Upper lobe of left lung (tissue), 4 donors: ENCODE results near the gene ABCD3.

Source experiments
- POLR2A ChIP-seq, 4 donors: fragments of 450-650 bp; IDR thresholded peaks; one replicate each; pipeline ENCODE4 v1.5.1; 2016 to 2017; ENCODE audit warnings: antibody characterized with exemption in 4 of 4, mild to moderate bottlenecking in 2 of 4
- TF ChIP-seq, protein P1 (sequence below), 6 experiments: fragments of 450-650 bp in 4 of 6; fragments of 200-600 bp in 2 of 6; sonication (generic) in 2 of 6; IDR thresholded peaks; one replicate each; pipeline ENCODE4 v1.5.1; 2016 to 2019; ENCODE audit warnings: antibody characterized with exemption in 6 of 6

DNA sequence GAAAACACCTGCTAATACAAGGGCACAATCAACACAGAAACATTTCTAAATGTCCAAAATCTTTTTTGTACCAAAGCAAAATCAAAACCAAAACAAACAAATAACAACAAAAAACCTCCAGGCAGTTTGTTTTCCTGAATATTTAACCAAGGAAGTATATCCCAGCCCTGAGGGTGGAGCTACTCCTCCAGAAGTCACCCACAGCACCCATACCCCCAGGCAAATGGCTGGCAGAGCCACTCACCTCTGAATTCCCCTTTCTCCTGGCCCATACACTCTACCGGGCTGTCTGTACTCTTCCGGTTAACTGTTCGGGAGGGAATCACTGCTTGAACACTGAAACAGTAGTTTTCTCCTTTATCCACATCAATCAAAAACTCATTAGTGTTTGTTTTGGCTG is 113.9 kb downstream of the ABCD3 start:
- TF ChIP-seq POLR2A (IDR thresholded peaks at IDR 0.05): no peak
- TF ChIP-seq, protein P1, sequence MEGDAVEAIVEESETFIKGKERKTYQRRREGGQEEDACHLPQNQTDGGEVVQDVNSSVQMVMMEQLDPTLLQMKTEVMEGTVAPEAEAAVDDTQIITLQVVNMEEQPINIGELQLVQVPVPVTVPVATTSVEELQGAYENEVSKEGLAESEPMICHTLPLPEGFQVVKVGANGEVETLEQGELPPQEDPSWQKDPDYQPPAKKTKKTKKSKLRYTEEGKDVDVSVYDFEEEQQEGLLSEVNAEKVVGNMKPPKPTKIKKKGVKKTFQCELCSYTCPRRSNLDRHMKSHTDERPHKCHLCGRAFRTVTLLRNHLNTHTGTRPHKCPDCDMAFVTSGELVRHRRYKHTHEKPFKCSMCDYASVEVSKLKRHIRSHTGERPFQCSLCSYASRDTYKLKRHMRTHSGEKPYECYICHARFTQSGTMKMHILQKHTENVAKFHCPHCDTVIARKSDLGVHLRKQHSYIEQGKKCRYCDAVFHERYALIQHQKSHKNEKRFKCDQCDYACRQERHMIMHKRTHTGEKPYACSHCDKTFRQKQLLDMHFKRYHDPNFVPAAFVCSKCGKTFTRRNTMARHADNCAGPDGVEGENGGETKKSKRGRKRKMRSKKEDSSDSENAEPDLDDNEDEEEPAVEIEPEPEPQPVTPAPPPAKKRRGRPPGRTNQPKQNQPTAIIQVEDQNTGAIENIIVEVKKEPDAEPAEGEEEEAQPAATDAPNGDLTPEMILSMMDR (IDR thresholded peaks at IDR 0.05): no peak
